ENCODE measurements around the gene ACTG1.

ACTG1 gene

GRCh38 chr17:81498953-81499600 lies 13.5 kb downstream of the ACTG1 start:
- DNase-seq (ENCODE audit: low read depth, low spot score) = no peak

- DNase-seq (ENCODE audit: low read depth, low spot score) = no peak
Observed at GRCh38 chr17:81494626-81495377, 17.8 kb downstream of the ACTG1 start.

- no peak for DNase-seq (ENCODE audit: low read depth, low spot score)
Observed at GRCh38 chr17:81493198-81494038, 19.2 kb downstream of the ACTG1 start.

DNA sequence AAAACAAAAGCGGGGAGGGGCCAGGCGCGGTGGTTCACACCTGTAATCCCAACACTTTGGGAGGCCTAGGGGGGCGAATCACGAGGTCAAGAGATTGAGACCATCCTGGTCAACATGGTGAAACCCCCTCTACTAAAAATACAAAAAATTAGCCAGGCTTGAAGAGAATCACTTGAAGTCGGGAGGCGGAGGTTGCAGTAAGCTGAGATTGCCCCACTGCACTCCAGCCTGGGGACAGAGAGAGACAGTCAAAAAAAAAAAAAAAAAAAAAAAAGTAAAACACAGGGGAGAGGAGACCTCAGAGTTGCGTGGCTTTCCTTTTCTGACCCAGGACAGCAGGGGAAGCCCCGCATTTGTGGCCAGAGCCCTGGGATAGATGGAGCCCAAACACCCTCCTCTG lies 19.9 kb downstream of the ACTG1 start:
- no peak for DNase-seq (ENCODE audit: low read depth, low spot score)

- no peak for DNase-seq (ENCODE audit: low read depth, low spot score)
Observed at GRCh38 chr17:81492202-81492601, 20.4 kb downstream of the ACTG1 start.

DNA sequence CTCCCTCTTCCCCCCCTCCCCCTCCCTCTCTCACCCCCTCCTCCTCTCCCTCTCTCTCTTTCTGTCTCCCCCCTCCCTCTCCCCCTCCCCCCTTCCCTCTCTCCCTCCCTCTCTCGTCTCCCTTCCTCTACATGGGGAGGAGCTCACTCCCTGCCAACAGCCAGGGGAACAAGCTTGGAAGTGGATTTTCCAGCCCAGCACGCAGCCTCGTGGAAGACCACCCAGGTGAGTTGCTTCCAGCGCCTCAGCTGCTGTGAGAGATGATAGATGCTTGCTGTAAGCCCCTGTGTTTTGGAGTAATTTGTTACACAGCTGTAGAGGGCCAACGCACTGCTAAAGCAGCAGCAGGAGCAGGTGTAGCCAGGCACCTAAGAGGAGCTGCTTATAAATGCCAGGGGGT lies 20.8 kb downstream of the ACTG1 start:
- DNase-seq (ENCODE audit: low read depth, low spot score) = no peak

- DNase-seq (ENCODE audit: low read depth, low spot score) = no peak
Observed at GRCh38 chr17:81491181-81491581, 21.4 kb downstream of the ACTG1 start.

DNA sequence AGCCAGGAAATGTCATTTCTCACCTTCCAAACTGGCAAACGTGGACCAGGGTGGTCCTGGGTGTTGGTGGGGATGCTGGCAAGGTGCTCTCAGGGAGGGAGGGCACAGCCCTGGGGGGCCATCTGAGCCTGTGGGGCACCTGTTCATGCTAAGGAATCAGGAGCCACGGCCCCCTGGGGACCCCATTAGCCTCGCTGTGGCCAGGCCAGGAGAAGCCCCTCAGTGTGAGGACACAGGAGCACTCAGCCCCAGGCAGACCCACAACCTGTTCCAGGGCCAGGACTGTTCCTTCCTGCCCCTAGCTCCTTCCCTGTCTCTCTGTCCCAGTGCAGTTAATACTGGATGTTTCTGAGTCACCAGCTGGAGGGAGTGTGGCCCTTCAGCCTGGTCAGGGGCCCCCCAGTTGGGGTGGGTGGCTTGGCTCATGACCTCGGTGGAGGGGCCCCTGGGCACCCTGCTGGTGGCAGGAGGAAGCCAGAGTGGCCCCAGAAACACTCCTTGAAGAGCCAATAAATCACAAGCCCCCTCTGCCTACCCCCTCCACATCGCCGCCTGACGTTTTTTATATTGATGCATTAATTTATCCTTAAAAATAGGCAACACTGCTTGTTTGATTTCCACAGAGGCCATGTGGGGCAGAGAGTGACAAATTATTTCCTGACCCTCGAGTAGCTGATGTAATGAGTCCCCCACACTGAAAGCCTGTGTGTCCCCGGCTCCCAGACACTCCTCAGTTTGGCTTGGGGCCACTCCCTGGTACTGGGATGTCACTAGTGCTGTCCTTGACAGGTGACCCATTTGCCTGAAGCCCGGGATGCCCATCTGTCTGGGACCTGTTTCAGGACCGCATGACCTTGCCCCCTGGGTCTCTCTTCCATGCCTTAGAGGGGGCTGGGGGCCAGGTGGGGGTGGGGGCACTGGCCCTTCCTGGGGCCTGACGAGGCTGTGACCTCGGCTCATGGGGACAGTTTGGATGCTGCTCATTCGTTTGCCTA lies 22.3 kb downstream of the ACTG1 start:
- no peak for DNase-seq (ENCODE audit: low read depth, low spot score)

GRCh38 chr17:81489012-81489997 lies 23.3 kb downstream of the ACTG1 start:
- no peak for DNase-seq (ENCODE audit: low read depth, low spot score)

DNA sequence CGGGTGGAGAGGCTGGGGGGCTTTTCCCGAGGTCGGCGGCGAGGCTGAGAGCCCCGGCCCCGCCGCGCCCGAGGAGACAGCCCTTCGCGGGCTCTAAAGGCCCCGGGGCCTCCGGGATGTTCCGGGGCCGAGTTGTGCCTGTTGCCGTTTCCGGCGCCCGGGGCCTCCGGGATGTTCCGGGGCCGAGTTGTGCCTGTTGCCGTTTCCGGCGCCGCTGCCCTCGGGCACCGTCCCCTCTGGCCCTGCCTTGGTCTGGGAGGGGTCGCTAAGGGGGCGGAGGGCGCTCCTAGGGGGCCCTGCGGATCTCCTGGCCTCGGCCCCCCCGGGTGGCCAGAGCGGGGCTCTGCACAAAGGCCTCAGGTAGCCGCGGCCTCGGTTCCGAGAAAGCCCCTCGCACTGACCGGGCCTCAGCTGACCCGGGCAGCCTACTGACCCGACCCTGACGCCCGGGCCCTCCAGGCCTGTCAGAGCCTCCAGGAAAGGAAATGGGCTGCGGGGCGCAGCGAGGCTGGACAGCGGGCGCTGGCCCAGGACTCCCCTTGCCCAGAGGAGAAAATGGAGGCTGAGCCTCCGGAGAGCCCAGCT lies 24.2 kb downstream of the ACTG1 start:
- no peak for DNase-seq (ENCODE audit: low read depth, low spot score)

- no peak for DNase-seq (ENCODE audit: low read depth, low spot score)
Observed at GRCh38 chr17:81487487-81488275, 24.9 kb downstream of the ACTG1 start.

GRCh38 chr17:81487089-81487486 lies 25.5 kb downstream of the ACTG1 start:
- DNase-seq (ENCODE audit: low read depth, low spot score) = no peak

- no peak for DNase-seq (ENCODE audit: low read depth, low spot score)
Observed at GRCh38 chr17:81486199-81486810, 26.3 kb downstream of the ACTG1 start.

GRCh38 chr17:81484195-81484979 lies 28.2 kb downstream of the ACTG1 start:
- no peak for DNase-seq (ENCODE audit: low read depth, low spot score)

DNA sequence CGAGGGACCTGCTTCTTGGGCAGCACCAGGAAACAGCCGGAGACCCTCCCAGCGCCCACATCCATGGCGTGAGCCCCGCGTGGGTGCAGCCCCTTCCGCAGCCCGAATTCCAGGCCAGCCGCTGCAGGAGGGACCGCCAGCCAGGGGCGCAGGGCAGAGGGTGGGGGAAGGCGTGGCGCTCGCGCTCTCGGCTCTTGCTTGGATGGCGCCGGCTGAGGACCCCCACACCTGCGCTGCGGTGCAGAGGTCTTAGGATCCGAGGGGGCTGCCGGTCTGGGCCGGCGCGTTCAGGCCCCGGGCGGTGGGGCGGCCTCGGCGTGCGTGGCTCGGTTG lies 28.8 kb downstream of the ACTG1 start:
- DNase-seq (ENCODE audit: low read depth, low spot score) = no peak

DNA sequence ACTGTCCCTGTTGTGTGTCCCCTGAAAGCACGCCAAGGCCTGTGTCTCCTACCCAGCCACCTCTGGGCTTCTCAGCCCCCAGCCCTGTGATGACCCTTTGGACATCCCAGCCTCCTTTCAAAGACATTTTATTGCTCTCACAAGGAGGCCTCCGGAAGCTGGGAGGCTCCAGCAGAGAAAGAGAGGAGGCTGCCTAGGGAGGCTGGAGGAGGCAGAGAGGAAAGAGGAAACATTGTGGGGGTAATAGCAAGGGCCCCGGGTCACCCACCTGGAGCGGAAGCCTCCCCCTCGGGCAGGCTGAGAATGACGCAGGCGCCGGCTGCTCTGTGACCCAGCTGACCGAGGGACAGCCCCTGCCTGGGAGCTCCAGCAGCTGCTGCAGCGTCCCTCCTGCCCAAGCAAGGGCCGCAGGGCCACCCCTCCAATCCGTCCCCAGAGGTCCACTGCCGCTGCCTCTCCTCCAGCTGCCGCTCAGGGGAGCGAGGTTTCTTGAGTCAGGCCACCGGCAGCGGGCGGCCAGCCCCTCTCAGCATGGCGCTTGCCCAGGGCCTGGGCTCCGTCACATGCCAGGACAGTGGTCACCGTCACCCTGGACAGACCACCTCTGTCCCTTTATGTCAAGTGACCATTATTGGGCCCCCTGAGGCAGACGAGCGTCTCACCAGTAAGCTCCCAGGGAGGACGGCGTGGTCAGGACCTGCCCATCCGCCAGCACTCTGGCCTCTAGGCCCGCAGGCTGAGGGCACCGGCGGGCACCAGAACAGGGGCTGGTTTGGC lies 29.3 kb downstream of the ACTG1 start:
- DNase-seq (ENCODE audit: low read depth, low spot score) = no peak

GRCh38 chr17:81482673-81483072 lies 29.9 kb downstream of the ACTG1 start:
- no peak for DNase-seq (ENCODE audit: low read depth, low spot score)

Data from smooth muscle cell of the brain vasculature (primary cell).